Measurements from ENCODE around the gene SIGLEC10. TPM values are rescaled to one million over a fixed set of nuclear protein-coding genes. Genes with fewer than 3 reads are reported as not detected.
A peak's percentile ranks its signal among the peaks of the same experiment; 100 is the strongest.
"Not testable (repeated sequence)": the region's sequence is repeated elsewhere in the genome, so short reads cannot be mapped to it uniquely, and the experiment has no call there.

The SIGLEC10 gene
- total RNA-seq, 1 experiment from 2014 or later = not detected

DNA sequence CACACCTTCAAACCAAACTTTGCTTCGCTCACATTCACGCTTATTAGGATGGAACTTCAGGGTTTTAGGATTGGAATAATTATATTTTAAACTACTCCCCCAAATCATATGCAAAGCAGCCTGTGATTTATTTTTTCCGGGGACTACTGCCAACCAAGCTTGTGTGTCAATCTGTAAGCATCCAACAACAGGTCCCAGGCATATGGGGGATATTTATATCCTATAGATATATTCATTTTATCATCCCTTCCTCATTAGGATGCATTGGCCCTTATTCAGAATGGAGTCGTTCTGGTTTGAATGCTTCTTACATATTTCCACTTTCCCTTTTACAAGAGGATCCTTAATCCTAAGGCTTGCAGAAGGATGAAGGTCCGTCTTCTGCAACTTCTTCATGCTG lies 18.2 kb downstream of the SIGLEC10 start:
- no peaks in the 10 kb centered on the region; the same call in 1 of the 2 replicates for H3K36me3 ChIP-seq (ENCODE audit: control insufficient read depth, insufficient read depth, low read length)
- no peaks in the 10 kb centered on the region for H3K9me3 ChIP-seq (ENCODE audit: control insufficient read depth, insufficient read depth, low read depth, low read length)
- ATAC-seq (no peak), DNase-seq (ENCODE audit: low read depth, low spot score) (no peak)
- intact Hi-C loops (cut with micrococcal nuclease; ENCODE audit: unreplicated experiment) = no loop called here
- ChIA-PET POLR2A (no interaction called here), CTCF (no interaction called here)
- no peak overlapping the region for H3K4me3 ChIP-seq (ENCODE audit: low read depth in 2 of 2, low read length in 2 of 2)
- H3K4me1 ChIP-seq (ENCODE audit: control insufficient read depth, insufficient read depth, low read length) = no peaks in the 10 kb centered on the region; the same call in 1 of the 2 replicates
- BruUV-seq (replicated peaks) = no TSS peak
- no peak overlapping the region for H3K27ac ChIP-seq (ENCODE audit: low read length)
- in situ Hi-C loops (cut with HindIII; ENCODE audit: low pct_unique_long_range_greater_than_20kb, low sequenced_read_pairs) = no loop called here
- TF ChIP-seq TCF7L2 (IDR thresholded peaks at IDR 0.05; ENCODE audit: low read depth, low read length) (no peak), SIN3A (IDR thresholded peaks at IDR 0.05; ENCODE audit: borderline replicate concordance, insufficient read depth, low read depth, low read length) (no peak), POLR2AphosphoS5 (IDR thresholded peaks at IDR 0.05; ENCODE audit: low read depth, low read length) (no peak)
- TF ChIP-seq, protein P1, sequence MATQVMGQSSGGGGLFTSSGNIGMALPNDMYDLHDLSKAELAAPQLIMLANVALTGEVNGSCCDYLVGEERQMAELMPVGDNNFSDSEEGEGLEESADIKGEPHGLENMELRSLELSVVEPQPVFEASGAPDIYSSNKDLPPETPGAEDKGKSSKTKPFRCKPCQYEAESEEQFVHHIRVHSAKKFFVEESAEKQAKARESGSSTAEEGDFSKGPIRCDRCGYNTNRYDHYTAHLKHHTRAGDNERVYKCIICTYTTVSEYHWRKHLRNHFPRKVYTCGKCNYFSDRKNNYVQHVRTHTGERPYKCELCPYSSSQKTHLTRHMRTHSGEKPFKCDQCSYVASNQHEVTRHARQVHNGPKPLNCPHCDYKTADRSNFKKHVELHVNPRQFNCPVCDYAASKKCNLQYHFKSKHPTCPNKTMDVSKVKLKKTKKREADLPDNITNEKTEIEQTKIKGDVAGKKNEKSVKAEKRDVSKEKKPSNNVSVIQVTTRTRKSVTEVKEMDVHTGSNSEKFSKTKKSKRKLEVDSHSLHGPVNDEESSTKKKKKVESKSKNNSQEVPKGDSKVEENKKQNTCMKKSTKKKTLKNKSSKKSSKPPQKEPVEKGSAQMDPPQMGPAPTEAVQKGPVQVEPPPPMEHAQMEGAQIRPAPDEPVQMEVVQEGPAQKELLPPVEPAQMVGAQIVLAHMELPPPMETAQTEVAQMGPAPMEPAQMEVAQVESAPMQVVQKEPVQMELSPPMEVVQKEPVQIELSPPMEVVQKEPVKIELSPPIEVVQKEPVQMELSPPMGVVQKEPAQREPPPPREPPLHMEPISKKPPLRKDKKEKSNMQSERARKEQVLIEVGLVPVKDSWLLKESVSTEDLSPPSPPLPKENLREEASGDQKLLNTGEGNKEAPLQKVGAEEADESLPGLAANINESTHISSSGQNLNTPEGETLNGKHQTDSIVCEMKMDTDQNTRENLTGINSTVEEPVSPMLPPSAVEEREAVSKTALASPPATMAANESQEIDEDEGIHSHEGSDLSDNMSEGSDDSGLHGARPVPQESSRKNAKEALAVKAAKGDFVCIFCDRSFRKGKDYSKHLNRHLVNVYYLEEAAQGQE (IDR thresholded peaks at IDR 0.05; ENCODE audit: insufficient read depth in 1 of 2, low read depth in 2 of 2, low read length in 1 of 2) = no peak
- TF ChIP-seq, protein P2, sequence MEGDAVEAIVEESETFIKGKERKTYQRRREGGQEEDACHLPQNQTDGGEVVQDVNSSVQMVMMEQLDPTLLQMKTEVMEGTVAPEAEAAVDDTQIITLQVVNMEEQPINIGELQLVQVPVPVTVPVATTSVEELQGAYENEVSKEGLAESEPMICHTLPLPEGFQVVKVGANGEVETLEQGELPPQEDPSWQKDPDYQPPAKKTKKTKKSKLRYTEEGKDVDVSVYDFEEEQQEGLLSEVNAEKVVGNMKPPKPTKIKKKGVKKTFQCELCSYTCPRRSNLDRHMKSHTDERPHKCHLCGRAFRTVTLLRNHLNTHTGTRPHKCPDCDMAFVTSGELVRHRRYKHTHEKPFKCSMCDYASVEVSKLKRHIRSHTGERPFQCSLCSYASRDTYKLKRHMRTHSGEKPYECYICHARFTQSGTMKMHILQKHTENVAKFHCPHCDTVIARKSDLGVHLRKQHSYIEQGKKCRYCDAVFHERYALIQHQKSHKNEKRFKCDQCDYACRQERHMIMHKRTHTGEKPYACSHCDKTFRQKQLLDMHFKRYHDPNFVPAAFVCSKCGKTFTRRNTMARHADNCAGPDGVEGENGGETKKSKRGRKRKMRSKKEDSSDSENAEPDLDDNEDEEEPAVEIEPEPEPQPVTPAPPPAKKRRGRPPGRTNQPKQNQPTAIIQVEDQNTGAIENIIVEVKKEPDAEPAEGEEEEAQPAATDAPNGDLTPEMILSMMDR (IDR thresholded peaks at IDR 0.05) = no peak
- H3K27me3 ChIP-seq (ENCODE audit: control insufficient read depth, insufficient read depth, low read length) = no peaks in the 10 kb centered on the region

DNA sequence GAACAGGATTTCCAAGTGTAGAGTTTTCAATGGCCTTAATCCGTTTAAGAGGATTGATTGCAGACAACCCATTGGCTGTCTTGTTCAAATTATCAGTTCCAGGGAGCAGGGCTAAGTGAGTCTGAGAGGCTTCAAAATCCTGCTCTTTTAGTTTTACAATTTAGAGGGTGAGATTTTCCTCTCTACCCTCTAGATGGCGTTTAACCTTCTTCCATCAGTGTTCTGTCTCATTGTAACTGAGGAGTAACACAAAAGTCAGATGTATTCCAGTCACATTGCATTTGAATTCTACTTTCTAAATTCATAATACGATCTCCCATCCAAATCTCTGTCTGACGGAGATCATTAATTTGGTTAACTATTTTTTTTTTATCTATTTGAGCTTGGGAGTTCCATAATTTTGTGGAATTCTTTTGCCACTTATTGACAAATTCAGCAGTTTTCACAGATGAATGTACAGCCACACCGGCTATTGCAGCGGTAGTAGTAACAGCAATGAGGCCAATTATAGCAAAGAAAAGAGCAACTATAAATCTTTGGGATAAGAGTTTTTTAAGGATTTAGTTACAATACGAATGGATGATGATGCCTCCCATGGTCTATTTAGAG lies 19.2 kb downstream of the SIGLEC10 start:
- no peaks in the 10 kb centered on the region; the same call in 1 of the 2 replicates for H3K36me3 ChIP-seq (ENCODE audit: control insufficient read depth, insufficient read depth, low read length)
- no peak for ATAC-seq
- H3K27me3 ChIP-seq (ENCODE audit: control insufficient read depth, insufficient read depth, low read length) = no peaks in the 10 kb centered on the region
- no peak overlapping the region for H3K27ac ChIP-seq (ENCODE audit: low read length)
- intact Hi-C loops (cut with micrococcal nuclease; ENCODE audit: unreplicated experiment) = no loop called here
- no peak overlapping the region for H3K4me3 ChIP-seq (ENCODE audit: low read depth in 2 of 2, low read length in 2 of 2)
- ChIA-PET POLR2A (no interaction called here), CTCF (interaction anchor here (0.6 kb wide), 1 partner anchor 54 kb away, joined by 3 read pairs; no protein-coding TSS in a partner anchor)
- H3K4me1 ChIP-seq (ENCODE audit: control insufficient read depth, insufficient read depth, low read length) = peaks cover 3% of the 10 kb centered on the region
- in situ Hi-C loops (cut with HindIII; ENCODE audit: low pct_unique_long_range_greater_than_20kb, low sequenced_read_pairs) = no loop called here
- no peak for TF ChIP-seq SIN3A (IDR thresholded peaks at IDR 0.05; ENCODE audit: borderline replicate concordance, insufficient read depth, low read depth, low read length)
- TF ChIP-seq, protein P2 (IDR thresholded peaks at IDR 0.05) = peak; percentile 67
- no TSS peak for BruUV-seq (replicated peaks)
- no peak for DNase-seq (ENCODE audit: low read depth, low spot score)
- H3K9me3 ChIP-seq (ENCODE audit: control insufficient read depth, insufficient read depth, low read depth, low read length) = no peaks in the 10 kb centered on the region

DNA sequence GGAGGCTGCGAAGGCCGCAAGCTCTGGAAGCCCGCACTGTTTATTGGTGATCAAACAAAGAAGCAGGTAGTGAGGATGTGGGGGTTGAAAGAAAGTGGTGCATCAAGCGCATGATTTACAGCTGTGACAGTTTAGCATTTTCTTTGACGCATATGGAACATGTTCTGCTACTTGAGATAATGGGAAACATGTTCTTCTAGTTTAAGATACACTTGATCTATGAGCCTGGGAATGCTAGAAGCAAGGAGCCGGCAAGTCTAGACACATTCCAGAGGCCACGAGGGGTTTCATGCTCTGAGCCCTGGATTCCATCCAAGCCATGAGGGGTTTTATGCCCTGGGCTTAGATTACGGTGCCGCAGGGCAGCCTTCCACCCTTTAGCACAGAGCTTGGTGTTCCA lies 20.0 kb downstream of the SIGLEC10 start:
- intact Hi-C loops (cut with micrococcal nuclease; ENCODE audit: unreplicated experiment); DNase-seq (ENCODE audit: low read depth, low spot score); in situ Hi-C loops (cut with HindIII; ENCODE audit: low pct_unique_long_range_greater_than_20kb, low sequenced_read_pairs); H3K9me3 ChIP-seq (ENCODE audit: control insufficient read depth, insufficient read depth, low read depth, low read length); H3K4me3 ChIP-seq (ENCODE audit: low read depth in 2 of 2, low read length in 2 of 2); H3K36me3 ChIP-seq (ENCODE audit: control insufficient read depth, insufficient read depth, low read length); H3K27me3 ChIP-seq (ENCODE audit: control insufficient read depth, insufficient read depth, low read length); BruUV-seq (replicated peaks); H3K27ac ChIP-seq (ENCODE audit: low read length); ATAC-seq; H3K4me1 ChIP-seq (ENCODE audit: control insufficient read depth, insufficient read depth, low read length); CTCF ChIA-PET: not testable (repeated sequence)
- POLR2A ChIA-PET = interaction anchor here (0.6 kb wide), 1 partner anchor 259 kb away, joined by 3 read pairs; no protein-coding TSS in a partner anchor
